ENCODE data around the gene MRPS18C.
"Not testable (repeated sequence)": the region's sequence is repeated elsewhere in the genome, so short reads cannot be mapped to it uniquely, and the experiment has no call there.

MRPS18C gene

GRCh38 chr4:83455281-83456183, at the start of gene MRPS18C, which contains the start of gene HELQ:
Gene MRPS18C, plus strand, starts transcription at chr4:83456058. Its CDS starts 20 bp downstream, at chr4:83456078.
Gene HELQ, minus strand, starts transcription at chr4:83455823. Its CDS starts 130 bp downstream, at chr4:83455693.
- peak; percentile 94 for DNase-seq (ENCODE audit: low read depth)

DNA sequence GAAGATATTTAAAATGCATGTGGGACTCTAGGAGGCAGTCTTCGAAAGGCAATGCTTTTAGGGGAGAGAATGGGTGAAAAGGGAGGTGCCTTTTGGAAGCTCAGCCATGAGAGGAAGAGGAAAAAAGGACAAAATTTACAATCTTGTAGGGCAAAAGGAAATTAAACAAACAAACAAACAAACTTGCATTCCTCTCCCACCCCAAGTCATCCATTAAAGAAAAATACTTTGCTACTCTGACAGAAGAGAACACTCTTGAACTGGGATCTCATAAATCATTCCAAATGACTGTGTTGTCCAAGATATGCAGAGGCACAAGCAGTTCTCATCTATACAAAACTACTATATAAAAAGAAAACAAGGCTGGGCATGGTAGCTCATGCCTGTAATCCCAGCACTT, 47.0 kb upstream of the MRPS18C start:
- DNase-seq (ENCODE audit: low read depth) = no peak

DNA sequence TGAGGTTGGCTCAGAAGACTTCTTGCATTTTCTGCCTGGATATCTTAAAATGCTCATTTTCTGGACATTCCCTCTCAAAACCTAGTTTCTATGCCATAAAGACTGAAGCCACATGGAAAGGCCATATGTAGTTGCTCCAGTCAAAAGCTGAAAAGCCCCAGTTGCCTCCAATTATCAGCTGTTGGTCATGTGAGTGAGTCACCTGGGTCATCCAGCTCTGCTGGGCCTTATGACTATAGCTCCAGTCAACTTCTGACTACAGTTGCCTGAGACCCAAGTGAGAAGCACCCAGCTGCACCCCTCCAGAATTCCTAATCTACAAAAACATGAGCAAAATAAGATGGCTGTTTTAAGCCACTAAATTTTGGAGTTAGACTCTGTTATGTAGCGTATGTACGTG, 42.2 kb upstream of the MRPS18C start:
- DNase-seq (ENCODE audit: low read depth) = no peak

- no peak for DNase-seq (ENCODE audit: low read depth)
These were observed 38.3 kb upstream of the MRPS18C start for GRCh38 chr4:83417566-83417965.

- DNase-seq (ENCODE audit: low read depth) = no peak
These were observed 37.6 kb upstream of the MRPS18C start for GRCh38 chr4:83418211-83418610.

GRCh38 chr4:83431200-83431599, 24.7 kb upstream of the MRPS18C start:
- DNase-seq (ENCODE audit: low read depth) = no peak

GRCh38 chr4:83436680-83437079, 19.2 kb upstream of the MRPS18C start:
- DNase-seq (ENCODE audit: low read depth) = no peak

DNA sequence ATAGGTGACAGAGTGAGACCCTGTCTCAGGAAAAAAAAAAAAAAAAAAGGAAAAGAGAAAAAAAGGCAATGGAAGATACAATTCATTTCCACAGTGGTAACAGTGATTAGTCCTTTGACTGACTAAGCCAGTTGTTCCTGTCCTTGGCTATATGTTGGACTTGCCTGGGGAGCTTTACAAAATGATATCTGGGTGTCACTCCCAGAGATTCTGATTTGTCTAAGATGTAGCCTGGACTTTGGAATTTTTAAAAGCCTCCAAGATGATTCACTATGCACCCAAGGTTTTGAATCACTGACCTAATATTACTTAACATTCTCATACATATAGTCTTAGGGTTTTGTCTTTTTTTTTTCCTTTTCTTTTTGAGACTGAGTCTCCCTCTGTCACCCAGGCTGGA, 17.1 kb upstream of the MRPS18C start:
- no peak for DNase-seq (ENCODE audit: low read depth)

GRCh38 chr4:83440148-83440814, 15.6 kb upstream of the MRPS18C start:
- DNase-seq (ENCODE audit: low read depth) = no peak

GRCh38 chr4:83440899-83441298, 15.0 kb upstream of the MRPS18C start:
- DNase-seq (ENCODE audit: low read depth) = no peak

- no peak for DNase-seq (ENCODE audit: low read depth)
These were observed 6.8 kb upstream of the MRPS18C start for GRCh38 chr4:83449009-83449408.

GRCh38 chr4:83454686-83455085, 1.2 kb upstream of the MRPS18C start:
- DNase-seq (ENCODE audit: low read depth) = no peak

DNA sequence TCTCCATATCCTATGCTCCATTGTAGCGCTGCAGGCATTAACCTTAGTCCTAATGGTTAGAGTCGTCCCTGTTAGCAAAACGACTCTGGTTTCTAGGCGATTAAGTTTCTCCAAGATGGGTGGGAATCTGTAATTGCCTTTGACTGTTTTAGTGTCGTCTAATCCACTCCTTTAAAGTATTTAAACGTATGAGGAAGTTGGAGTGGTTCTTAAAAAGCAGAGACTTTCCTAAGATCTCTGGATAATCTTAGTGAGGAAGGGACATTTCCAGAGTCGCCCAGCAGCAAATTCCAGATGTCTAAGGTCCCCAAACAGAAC, 285 bp downstream of the MRPS18C start:
- no peak for DNase-seq (ENCODE audit: low read depth)

DNA sequence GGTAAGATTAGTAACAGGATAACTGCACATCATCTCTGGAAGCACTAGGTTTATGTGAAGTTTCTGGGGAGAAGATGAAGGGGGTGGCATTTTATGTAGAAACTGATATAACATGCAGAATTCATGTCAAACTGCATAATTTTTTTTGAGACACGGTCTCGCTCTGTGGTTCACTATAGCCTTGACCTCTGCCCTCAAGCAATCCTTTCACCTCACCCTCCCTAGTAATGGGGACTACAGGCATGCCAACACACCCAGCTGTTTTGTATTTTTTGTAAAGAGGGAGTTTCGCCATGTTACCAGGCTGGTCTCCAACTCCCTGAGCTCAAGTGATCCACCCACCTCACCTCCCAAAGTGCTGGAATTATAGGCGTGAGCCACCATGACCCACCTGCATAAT, 17.6 kb downstream of the MRPS18C start:
- no peak for DNase-seq (ENCODE audit: low read depth)

DNA sequence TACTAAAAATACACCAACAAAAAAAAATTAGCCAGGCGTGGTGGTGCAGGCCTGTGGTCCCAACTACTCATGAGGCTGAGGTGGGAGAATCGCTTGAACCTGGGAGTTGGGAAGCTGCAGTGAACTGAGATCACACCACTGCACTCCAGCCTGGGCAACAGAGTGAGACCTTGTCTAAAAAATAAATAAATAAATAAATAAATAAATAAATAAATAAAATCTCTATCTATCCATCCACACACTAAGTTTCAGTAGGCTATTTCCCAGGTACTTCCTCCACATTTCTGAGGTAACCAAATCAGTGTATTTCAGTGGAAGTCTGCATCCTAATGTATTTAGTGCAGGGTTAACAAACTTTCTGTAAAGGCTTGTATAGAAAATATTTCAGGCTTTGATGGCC, 18.1 kb downstream of the MRPS18C start:
- DNase-seq (ENCODE audit: low read depth) = no peak

DNA sequence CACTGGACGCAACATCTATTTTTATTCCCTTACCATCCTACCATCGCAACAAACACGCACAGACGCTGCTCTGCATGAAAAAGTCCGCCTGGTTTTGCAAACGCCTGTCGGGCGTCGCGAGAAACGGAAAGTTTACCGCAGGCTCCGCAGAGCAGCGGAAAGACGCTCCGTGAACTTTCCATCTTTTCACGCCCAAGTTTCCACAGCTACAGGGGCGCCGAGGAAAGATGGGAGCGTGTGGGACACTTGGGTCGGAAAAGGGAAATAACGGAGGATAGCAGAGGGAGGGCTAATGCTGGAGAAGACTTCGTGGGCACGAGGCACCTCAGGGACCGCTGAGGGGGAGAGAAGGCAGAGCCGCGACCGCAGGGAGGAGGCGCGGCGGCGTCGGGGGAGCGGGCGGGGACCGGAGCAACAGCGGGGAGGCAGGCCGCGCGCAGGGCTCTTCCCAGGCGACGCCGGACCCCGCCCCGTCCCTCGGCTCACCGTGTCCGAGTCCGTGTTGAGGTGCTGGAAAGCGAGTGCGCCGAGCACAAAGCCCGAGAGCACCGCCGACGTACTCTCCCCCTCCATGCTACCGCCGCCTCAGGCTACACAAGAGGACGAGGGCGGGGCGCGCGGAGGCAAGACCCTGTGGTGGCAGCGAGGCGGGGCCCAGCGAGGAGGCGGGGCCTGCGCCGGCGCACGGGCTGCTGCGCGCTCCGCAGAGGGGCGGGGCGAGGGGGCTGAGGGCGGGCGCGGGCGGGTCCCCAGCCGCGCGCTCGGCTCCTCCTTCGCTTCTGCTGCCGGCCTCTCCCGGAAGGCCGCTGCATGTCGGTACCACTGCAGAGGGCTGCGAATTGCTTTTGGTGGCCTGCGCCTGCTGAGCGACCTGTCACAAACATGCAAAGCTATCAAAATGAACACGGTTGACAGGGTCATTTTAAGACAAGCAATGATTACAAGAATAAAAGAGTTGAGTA, 28.9 kb downstream of the MRPS18C start, which contains the start of gene ABRAXAS1:
Gene ABRAXAS1 (minus strand): TSS at position 601 of the 962 bp plus-strand sequence. CDS start 28 bp downstream, at position 573.
- DNase-seq (ENCODE audit: low read depth) = peak; percentile 91

DNA sequence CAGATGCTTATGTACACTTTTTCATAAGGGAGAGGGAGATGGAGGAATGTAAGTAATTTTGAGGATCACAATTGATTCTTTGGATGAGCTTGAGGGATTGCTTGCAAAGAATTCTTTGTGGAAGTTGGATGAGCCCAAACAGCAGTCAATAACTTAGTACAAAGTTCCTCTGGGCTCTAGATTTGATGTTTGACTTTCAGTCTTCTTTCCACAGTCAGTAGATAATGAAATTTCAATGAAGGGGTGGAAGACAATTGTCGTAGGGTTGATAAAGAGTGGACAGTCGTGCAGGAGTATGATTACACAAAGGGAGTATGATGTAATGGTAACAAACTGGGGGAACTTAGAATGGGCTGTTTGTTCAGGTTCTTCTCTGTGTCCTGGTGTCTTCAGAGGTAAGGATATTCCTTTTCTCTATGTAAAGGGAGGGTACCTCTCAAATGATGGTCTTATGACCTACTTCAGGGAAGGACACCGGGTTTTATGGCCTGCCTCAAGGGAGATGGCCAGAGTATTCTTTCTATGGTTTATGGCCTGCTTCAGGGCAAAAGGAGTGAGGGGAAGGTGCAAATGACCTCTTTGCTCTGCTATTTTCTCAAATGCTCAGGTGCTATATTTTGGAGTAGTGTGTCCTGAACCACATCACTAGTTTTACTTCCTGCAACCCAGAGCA, 30.7 kb downstream of the MRPS18C start:
- no peak for DNase-seq (ENCODE audit: low read depth)

DNA sequence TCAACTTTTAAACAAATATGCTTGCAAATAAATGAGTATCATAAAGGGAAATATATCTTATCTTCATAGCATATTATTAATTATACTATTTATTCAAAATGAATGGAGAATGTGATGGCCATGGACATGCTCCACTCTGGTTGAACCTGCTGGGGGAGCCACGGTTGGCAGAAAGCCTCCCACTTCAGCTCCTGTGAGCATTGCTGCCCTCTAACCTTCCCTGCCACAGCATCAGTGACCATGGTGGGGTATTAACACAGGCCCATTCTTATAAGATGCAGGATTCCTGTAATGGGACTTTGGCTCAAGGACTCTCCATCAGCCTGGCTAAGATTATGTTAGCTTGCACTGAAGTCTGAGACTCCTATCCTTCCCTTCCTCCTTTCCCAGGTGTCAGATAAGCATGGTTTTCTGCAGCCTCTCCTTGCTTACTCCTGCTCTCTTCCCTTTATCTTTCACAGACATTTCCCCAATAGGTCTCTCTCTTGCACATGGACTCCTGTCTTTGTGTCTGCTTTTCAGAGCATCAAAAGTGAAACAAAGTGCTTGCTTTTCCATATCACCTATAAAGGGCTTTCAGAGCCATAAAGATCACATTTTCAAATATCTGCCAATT, 34.0 kb downstream of the MRPS18C start:
- no peak for DNase-seq (ENCODE audit: low read depth)

DNA sequence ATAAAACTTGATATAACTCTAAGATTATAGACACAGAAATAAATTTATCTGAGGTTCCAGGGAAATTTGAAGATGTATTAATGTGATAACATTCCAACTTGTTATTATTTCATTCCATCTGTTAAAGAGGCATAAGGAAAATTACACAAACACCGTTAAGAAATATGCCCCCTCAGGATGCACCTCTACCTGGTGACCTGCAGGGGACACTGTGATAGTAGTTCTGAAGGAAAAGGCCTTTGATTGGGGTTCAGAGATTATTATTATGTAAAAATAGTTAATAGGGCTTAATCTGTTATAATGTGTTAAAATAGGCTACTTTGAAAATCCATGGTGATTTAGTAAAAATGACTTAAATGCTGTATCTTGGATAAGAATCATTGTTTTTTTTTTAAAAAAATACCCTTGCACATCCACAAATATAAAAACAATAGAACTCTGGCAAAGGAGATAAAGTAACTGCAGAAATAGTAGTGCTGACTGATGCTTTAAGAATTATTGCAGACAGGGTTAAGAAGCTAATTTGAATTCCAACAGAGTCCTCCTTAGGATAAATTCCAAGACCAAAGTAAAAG, 35.1 kb downstream of the MRPS18C start:
- DNase-seq (ENCODE audit: low read depth) = no peak

GRCh38 chr4:83496085-83496917, 40.4 kb downstream of the MRPS18C start:
- DNase-seq (ENCODE audit: low read depth) = not testable (repeated sequence)

Data from stimulated activated CD4-positive, alpha-beta T cell treated with anti-CD3 and anti-CD28 coated beads, Interleukin-2, amount 100 ng/mL, for 4 hours (primary cell).